ENCODE data around the gene C2CD4C.

The C2CD4C gene

GRCh38 chr19:447816-448560, 39.0 kb upstream of the C2CD4C start:
- no peaks in the 10 kb centered on the region for H3K27me3 ChIP-seq (ENCODE audit: control insufficient read depth in 1 of 2, insufficient read depth in 2 of 2, low read length in 2 of 2)
- peaks cover 0 to 2% of the 10 kb centered on the region in 2 donors for H3K36me3 ChIP-seq (ENCODE audit: control insufficient read depth in 2 of 2, insufficient read depth in 2 of 2, low read length in 2 of 2)
- H3K4me1 ChIP-seq (ENCODE audit: control insufficient read depth, insufficient read depth, low read length) = peaks cover 11% of the 10 kb centered on the region
- peak overlapping the region; percentile 37 for H3K27ac ChIP-seq (ENCODE audit: low read length)
- no peak overlapping the region for H3K4me3 ChIP-seq (ENCODE audit: low read length in 2 of 2)
- no peaks in the 10 kb centered on the region for H3K9me3 ChIP-seq (ENCODE audit: control insufficient read depth in 2 of 2, low read length in 2 of 2)
- H3K9ac ChIP-seq (ENCODE audit: low read length in 2 of 2) = no peak overlapping the region

- Histone ChIP-seq H3K4me3 (ENCODE audit: low read length in 2 of 2) (no peak overlapping the region), H3K9ac (ENCODE audit: low read length in 2 of 2) (no peak overlapping the region), H3K27ac (ENCODE audit: low read length) (no peak overlapping the region), H3K4me1 (ENCODE audit: control insufficient read depth, insufficient read depth, low read length) (peaks cover 11% of the 10 kb centered on the region), H3K9me3 (ENCODE audit: control insufficient read depth in 2 of 2, low read length in 2 of 2) (no peaks in the 10 kb centered on the region), H3K36me3 (ENCODE audit: control insufficient read depth in 2 of 2, insufficient read depth in 2 of 2, low read length in 2 of 2) (peaks cover 0 to 2% of the 10 kb centered on the region in 2 donors), H3K27me3 (ENCODE audit: control insufficient read depth in 1 of 2, insufficient read depth in 2 of 2, low read length in 2 of 2) (no peaks in the 10 kb centered on the region)
These were observed 38.1 kb upstream of the C2CD4C start for GRCh38 chr19:447064-447426.

- peaks cover 6 to 7% of the 10 kb centered on the region in 2 donors for H3K36me3 ChIP-seq (ENCODE audit: control insufficient read depth in 2 of 2, insufficient read depth in 2 of 2, low read length in 2 of 2)
- H3K4me3 ChIP-seq (ENCODE audit: low read length in 2 of 2) = no peak overlapping the region
- no peaks in the 10 kb centered on the region for H3K9me3 ChIP-seq (ENCODE audit: control insufficient read depth in 2 of 2, low read length in 2 of 2)
- no peak overlapping the region for H3K9ac ChIP-seq (ENCODE audit: low read length in 2 of 2)
- H3K27me3 ChIP-seq (ENCODE audit: control insufficient read depth in 1 of 2, insufficient read depth in 2 of 2, low read length in 2 of 2) = no peaks in the 10 kb centered on the region
- H3K4me1 ChIP-seq (ENCODE audit: control insufficient read depth, insufficient read depth, low read length) = peaks cover 11% of the 10 kb centered on the region
- no peak overlapping the region for H3K27ac ChIP-seq (ENCODE audit: low read length)
These were observed 35.8 kb upstream of the C2CD4C start for GRCh38 chr19:444677-445210.

- Histone ChIP-seq H3K27ac (ENCODE audit: low read length) (no peak overlapping the region), H3K9ac (ENCODE audit: low read length in 2 of 2) (no peak overlapping the region), H3K27me3 (ENCODE audit: control insufficient read depth in 1 of 2, insufficient read depth in 2 of 2, low read length in 2 of 2) (no peaks in the 10 kb centered on the region), H3K4me1 (ENCODE audit: control insufficient read depth, insufficient read depth, low read length) (peaks cover 4% of the 10 kb centered on the region), H3K9me3 (ENCODE audit: control insufficient read depth in 2 of 2, low read length in 2 of 2) (no peaks in the 10 kb centered on the region), H3K36me3 (ENCODE audit: control insufficient read depth in 2 of 2, insufficient read depth in 2 of 2, low read length in 2 of 2) (peaks cover 6 to 7% of the 10 kb centered on the region in 2 donors), H3K4me3 (ENCODE audit: low read length in 2 of 2) (no peak overlapping the region)
These were observed 34.1 kb upstream of the C2CD4C start for GRCh38 chr19:443005-443404.

GRCh38 chr19:442085-442484, 33.1 kb upstream of the C2CD4C start:
- Histone ChIP-seq H3K9me3 (ENCODE audit: control insufficient read depth in 2 of 2, low read length in 2 of 2) (no peaks in the 10 kb centered on the region), H3K27ac (ENCODE audit: low read length) (no peak overlapping the region), H3K4me1 (ENCODE audit: control insufficient read depth, insufficient read depth, low read length) (no peaks in the 10 kb centered on the region), H3K36me3 (ENCODE audit: control insufficient read depth in 2 of 2, insufficient read depth in 2 of 2, low read length in 2 of 2) (peaks cover 7% of the 10 kb centered on the region in 2 donors), H3K27me3 (ENCODE audit: control insufficient read depth in 1 of 2, insufficient read depth in 2 of 2, low read length in 2 of 2) (no peaks in the 10 kb centered on the region), H3K4me3 (ENCODE audit: low read length in 2 of 2) (no peak overlapping the region), H3K9ac (ENCODE audit: low read length in 2 of 2) (no peak overlapping the region)

GRCh38 chr19:441213-441836, 32.4 kb upstream of the C2CD4C start:
- Histone ChIP-seq H3K27me3 (ENCODE audit: control insufficient read depth in 1 of 2, insufficient read depth in 2 of 2, low read length in 2 of 2) (no peaks in the 10 kb centered on the region), H3K27ac (ENCODE audit: low read length) (no peak overlapping the region), H3K9me3 (ENCODE audit: control insufficient read depth in 2 of 2, low read length in 2 of 2) (no peaks in the 10 kb centered on the region), H3K36me3 (ENCODE audit: control insufficient read depth in 2 of 2, insufficient read depth in 2 of 2, low read length in 2 of 2) (peaks cover 9 to 10% of the 10 kb centered on the region in 2 donors), H3K9ac (ENCODE audit: low read length in 2 of 2) (no peak overlapping the region), H3K4me1 (ENCODE audit: control insufficient read depth, insufficient read depth, low read length) (no peaks in the 10 kb centered on the region), H3K4me3 (ENCODE audit: low read length in 2 of 2) (no peak overlapping the region)

GRCh38 chr19:440391-441212, 31.7 kb upstream of the C2CD4C start:
- Histone ChIP-seq H3K36me3 (ENCODE audit: control insufficient read depth in 2 of 2, insufficient read depth in 2 of 2, low read length in 2 of 2) (peaks cover 9 to 10% of the 10 kb centered on the region in 2 donors), H3K9me3 (ENCODE audit: control insufficient read depth in 2 of 2, low read length in 2 of 2) (no peaks in the 10 kb centered on the region), H3K27me3 (ENCODE audit: control insufficient read depth in 1 of 2, insufficient read depth in 2 of 2, low read length in 2 of 2) (no peaks in the 10 kb centered on the region), H3K4me3 (ENCODE audit: low read length in 2 of 2) (no peak overlapping the region), H3K4me1 (ENCODE audit: control insufficient read depth, insufficient read depth, low read length) (no peaks in the 10 kb centered on the region), H3K9ac (ENCODE audit: low read length in 2 of 2) (no peak overlapping the region), H3K27ac (ENCODE audit: low read length) (no peak overlapping the region)

GRCh38 chr19:439167-439900, 30.4 kb upstream of the C2CD4C start:
- Histone ChIP-seq H3K4me3 (ENCODE audit: low read length in 2 of 2) (no peak overlapping the region), H3K36me3 (ENCODE audit: control insufficient read depth in 2 of 2, insufficient read depth in 2 of 2, low read length in 2 of 2) (peaks cover 8 to 12% of the 10 kb centered on the region in 2 donors), H3K4me1 (ENCODE audit: control insufficient read depth, insufficient read depth, low read length) (no peaks in the 10 kb centered on the region), H3K27me3 (ENCODE audit: control insufficient read depth in 1 of 2, insufficient read depth in 2 of 2, low read length in 2 of 2) (no peaks in the 10 kb centered on the region), H3K9me3 (ENCODE audit: control insufficient read depth in 2 of 2, low read length in 2 of 2) (no peaks in the 10 kb centered on the region), H3K9ac (ENCODE audit: low read length in 2 of 2) (no peak overlapping the region), H3K27ac (ENCODE audit: low read length) (no peak overlapping the region)

GRCh38 chr19:438416-438958, 29.5 kb upstream of the C2CD4C start:
- Histone ChIP-seq H3K9ac (ENCODE audit: low read length in 2 of 2) (no peak overlapping the region), H3K9me3 (ENCODE audit: control insufficient read depth in 2 of 2, low read length in 2 of 2) (no peaks in the 10 kb centered on the region), H3K27me3 (ENCODE audit: control insufficient read depth in 1 of 2, insufficient read depth in 2 of 2, low read length in 2 of 2) (no peaks in the 10 kb centered on the region), H3K36me3 (ENCODE audit: control insufficient read depth in 2 of 2, insufficient read depth in 2 of 2, low read length in 2 of 2) (peaks cover 12 to 16% of the 10 kb centered on the region in 2 donors), H3K27ac (ENCODE audit: low read length) (no peak overlapping the region), H3K4me3 (ENCODE audit: low read length in 2 of 2) (no peak overlapping the region), H3K4me1 (ENCODE audit: control insufficient read depth, insufficient read depth, low read length) (no peaks in the 10 kb centered on the region)

- Histone ChIP-seq H3K9ac (ENCODE audit: low read length in 2 of 2) (no peak overlapping the region), H3K9me3 (ENCODE audit: control insufficient read depth in 2 of 2, low read length in 2 of 2) (no peaks in the 10 kb centered on the region), H3K4me3 (ENCODE audit: low read length in 2 of 2) (no peak overlapping the region), H3K36me3 (ENCODE audit: control insufficient read depth in 2 of 2, insufficient read depth in 2 of 2, low read length in 2 of 2) (peaks cover 12 to 16% of the 10 kb centered on the region in 2 donors), H3K27me3 (ENCODE audit: control insufficient read depth in 1 of 2, insufficient read depth in 2 of 2, low read length in 2 of 2) (no peaks in the 10 kb centered on the region), H3K27ac (ENCODE audit: low read length) (no peak overlapping the region), H3K4me1 (ENCODE audit: control insufficient read depth, insufficient read depth, low read length) (no peaks in the 10 kb centered on the region)
These were observed 28.1 kb upstream of the C2CD4C start for GRCh38 chr19:437041-437440.

All from stomach smooth muscle (tissue), 2 donors.